GM08714 (cell line): ENCODE data around the gene GPBP1.
"Not testable (repeated sequence)": the region's sequence is repeated elsewhere in the genome, so short reads cannot be mapped to it uniquely, and the experiment has no call there.

ENCODE experiments used
- H3K4me3 ChIP-seq: fragments of 200-500 bp; sonication (Bioruptor generic); 2 replicates; pipeline ENCODE4 v1.5.1; 2014; ENCODE audit warnings: mild to moderate bottlenecking, low read length, inconsistent platforms
- ZNF274 ChIP-seq: IDR thresholded peaks from 2 replicates; pipeline ENCODE4 v1.6.1; 2012; ENCODE audit warnings: mild to moderate bottlenecking, low read depth, low read length

GPBP1 gene

GRCh38 chr5:57189515-57189914 is 15.7 kb downstream of the GPBP1 start:
- no peak overlapping the region for H3K4me3 ChIP-seq
- TF ChIP-seq ZNF274, result no peak

GRCh38 chr5:57190593-57190992 is 16.7 kb downstream of the GPBP1 start:
- H3K4me3 ChIP-seq, result no peak overlapping the region
- no peak for TF ChIP-seq ZNF274

GRCh38 chr5:57191163-57191562 is 17.3 kb downstream of the GPBP1 start:
- TF ChIP-seq ZNF274, result no peak
- H3K4me3 ChIP-seq, result no peak overlapping the region

GRCh38 chr5:57191986-57192385 is 18.1 kb downstream of the GPBP1 start:
- TF ChIP-seq ZNF274, result no peak
- H3K4me3 ChIP-seq, result no peak overlapping the region

GRCh38 chr5:57192832-57193231 is 19.0 kb downstream of the GPBP1 start:
- not testable (repeated sequence) for H3K4me3 ChIP-seq

- H3K4me3 ChIP-seq, result no peak overlapping the region
- TF ChIP-seq ZNF274, result no peak
Observed at GRCh38 chr5:57193757-57194413, 20.0 kb downstream of the GPBP1 start.

GRCh38 chr5:57194653-57195052 is 20.8 kb downstream of the GPBP1 start:
- no peak for TF ChIP-seq ZNF274
- no peak overlapping the region for H3K4me3 ChIP-seq

- TF ChIP-seq ZNF274, result no peak
- H3K4me3 ChIP-seq, result no peak overlapping the region
Observed at GRCh38 chr5:57195060-57195459, 21.2 kb downstream of the GPBP1 start.

GRCh38 chr5:57199866-57200265 is 26.0 kb downstream of the GPBP1 start:
- TF ChIP-seq ZNF274, result no peak
- no peak overlapping the region for H3K4me3 ChIP-seq

GRCh38 chr5:57202811-57203210 is 29.0 kb downstream of the GPBP1 start:
- no peak for TF ChIP-seq ZNF274
- no peak overlapping the region for H3K4me3 ChIP-seq

GRCh38 chr5:57207007-57207653 is 33.3 kb downstream of the GPBP1 start:
- no peak for TF ChIP-seq ZNF274
- H3K4me3 ChIP-seq, result no peak overlapping the region

- no peak overlapping the region for H3K4me3 ChIP-seq
- TF ChIP-seq ZNF274, result no peak
Observed at GRCh38 chr5:57207681-57208080, 33.8 kb downstream of the GPBP1 start.

- H3K4me3 ChIP-seq, result no peak overlapping the region
- TF ChIP-seq ZNF274, result no peak
Observed at GRCh38 chr5:57209316-57210040, 35.6 kb downstream of the GPBP1 start.

GRCh38 chr5:57210633-57211032 is 36.8 kb downstream of the GPBP1 start:
- H3K4me3 ChIP-seq, result no peak overlapping the region
- no peak for TF ChIP-seq ZNF274

- no peak for TF ChIP-seq ZNF274
- H3K4me3 ChIP-seq, result no peak overlapping the region
Observed at GRCh38 chr5:57211039-57211438, 37.2 kb downstream of the GPBP1 start.
